CD14-positive monocyte (primary cell): ENCODE data around the gene NVL. TPM values are rescaled to one million over a fixed set of nuclear protein-coding genes. Genes with fewer than 3 reads are reported as not detected.

ENCODE experiments used
- DNase-seq, 3 donors: peaks; one replicate each; pipeline ENCODE4 v3.0.0-alpha.2; 2011 to 2022
- H2AFZ ChIP-seq: 2 replicates; pipeline ENCODE4 v1.6.0; 2012; ENCODE audit warnings: mild to moderate bottlenecking, low read depth, low read length, inconsistent platforms; ENCODE audit not compliant: insufficient read depth, poor library complexity, severe bottlenecking
- H3K27ac ChIP-seq, 2 donors: 1 replicate in 1 of 2; 2 replicates in 1 of 2; pipeline ENCODE4 v1.5.1; 2012 to 2013; ENCODE audit warnings: low read length in 2 of 2, control low read depth in 1 of 2, inconsistent platforms in 1 of 2, low read depth in 1 of 2, mild to moderate bottlenecking in 1 of 2
- H3K27me3 ChIP-seq, 2 donors: one replicate each; pipeline versions ENCODE4 v1.6.0 to v1.6.1; 2011 to 2013; ENCODE audit warnings: low read length in 2 of 2; ENCODE audit not compliant: control insufficient read depth in 2 of 2, insufficient read depth in 2 of 2
- H3K36me3 ChIP-seq, 2 donors: replicated peaks in 1 of 2; 1 replicate in 1 of 2; 2 replicates in 1 of 2; pipeline versions ENCODE4 v1.5.1 to v1.6.1; 2012 to 2013; ENCODE audit warnings: low read length in 2 of 2, control low read depth in 1 of 2, inconsistent platforms in 1 of 2, mild to moderate bottlenecking in 1 of 2; ENCODE audit not compliant: insufficient read depth in 2 of 2, control insufficient read depth in 1 of 2
- H3K4me1 ChIP-seq, 2 donors: 1 replicate in 1 of 2; 2 replicates in 1 of 2; pipeline versions ENCODE4 v1.5.1 to v1.6.1; 2012 to 2013; ENCODE audit warnings: low read length in 2 of 2, control low read depth in 1 of 2, inconsistent platforms in 1 of 2, mild to moderate bottlenecking in 1 of 2, moderate library complexity in 1 of 2; ENCODE audit not compliant: insufficient read depth in 2 of 2, control insufficient read depth in 1 of 2
- H3K4me2 ChIP-seq: replicated peaks from 2 replicates; pipeline ENCODE3; 2012; ENCODE audit warnings: low read length, moderate library complexity, mild to moderate bottlenecking; ENCODE audit not compliant: poor library complexity, severe bottlenecking; ENCODE audit errors: extremely low read depth
- H3K4me3 ChIP-seq, 3 experiments: fragments of 200-600 bp in 1 of 3; sonication (generic) in 1 of 3; replicated peaks in 1 of 3; 1 replicate in 2 of 3; 2 replicates in 1 of 3; pipeline ENCODE4 v1.5.1; 2011 to 2013; ENCODE audit warnings: low read length in 3 of 3, mild to moderate bottlenecking in 3 of 3, control low read depth in 2 of 3, low read depth in 2 of 3, inconsistent platforms in 1 of 3, moderate library complexity in 1 of 3
- H3K79me2 ChIP-seq: 2 replicates; pipeline ENCODE4 v1.6.0; 2012; ENCODE audit warnings: mild to moderate bottlenecking, control low read depth, inconsistent platforms, low read length, moderate library complexity; ENCODE audit not compliant: insufficient read depth
- H3K9ac ChIP-seq: 2 replicates; pipeline ENCODE4 v1.6.0; 2017; ENCODE audit warnings: low read length, mild to moderate bottlenecking; ENCODE audit not compliant: insufficient read depth, poor library complexity, severe bottlenecking
- H3K9me3 ChIP-seq, 2 donors: replicated peaks in 1 of 2; 1 replicate in 1 of 2; 2 replicates in 1 of 2; pipeline versions ENCODE4 v1.5.1 to v1.6.1; 2012 to 2013; ENCODE audit warnings: low read length in 2 of 2, control low read depth in 1 of 2; ENCODE audit not compliant: control insufficient read depth in 1 of 2, insufficient read depth in 1 of 2
- H4K20me1 ChIP-seq: 2 replicates; pipeline ENCODE4 v1.6.0; 2012; ENCODE audit warnings: mild to moderate bottlenecking, low read length, control low read depth, moderate library complexity; ENCODE audit not compliant: insufficient read depth
- H3K27ac Mint-ChIP-seq, 7 donors: one replicate each; pipeline ENCODE4 v1.8.0; 2020; ENCODE audit warnings: mild to moderate bottlenecking in 7 of 7, mixed read lengths in 7 of 7, moderate library complexity in 6 of 7, inconsistent platforms in 2 of 7
- H3K27me3 Mint-ChIP-seq, 3 donors: one replicate each; pipeline ENCODE4 v1.8.0; 2021 to 2022; ENCODE audit warnings: low read depth in 3 of 3, mild to moderate bottlenecking in 3 of 3, mixed read lengths in 3 of 3, moderate library complexity in 3 of 3, inconsistent platforms in 1 of 3
- H3K36me3 Mint-ChIP-seq, 2 donors: one replicate each; pipeline ENCODE4 v1.8.0; 2020; ENCODE audit warnings: mixed read lengths in 2 of 2, inconsistent platforms in 1 of 2, mild to moderate bottlenecking in 1 of 2
- H3K4me1 Mint-ChIP-seq: one replicate; pipeline ENCODE4 v1.8.0; 2020; ENCODE audit warnings: mild to moderate bottlenecking, mixed read lengths
- H3K4me3 Mint-ChIP-seq, 2 donors: one replicate each; pipeline ENCODE4 v1.8.0; 2020; ENCODE audit warnings: mild to moderate bottlenecking in 2 of 2, mixed read lengths in 2 of 2, moderate library complexity in 1 of 2
- H3K9me3 Mint-ChIP-seq, 7 donors: one replicate each; pipeline ENCODE4 v1.8.0; 2020 to 2022; ENCODE audit warnings: mixed read lengths in 7 of 7, mild to moderate bottlenecking in 6 of 7, moderate library complexity in 6 of 7, inconsistent platforms in 2 of 7
- CTCF ChIP-seq: fragments of 200-600 bp; IDR thresholded peaks from one replicate; pipeline ENCODE4 v1.8.0; 2022; ENCODE audit warnings: antibody characterized with exemption, mild to moderate bottlenecking
- WGBS: methylation state at CpG from one replicate; pipeline ENCODE4 v1.1.5; 2013; ENCODE audit warnings: missing lambda C conversion rate; ENCODE audit not compliant: insufficient coverage; 5-methylcytosine and 5-hydroxymethylcytosine counted together
- intact Hi-C, 2 donors: fragments of 100-400 bp; cut with micrococcal nuclease; formaldehyde crosslinking; loops; one replicate each; pipeline versions ENCODE4 v1.15.0 to v1.15.1; 2023
- polyA plus RNA-seq, 3 donors: library from polyadenylated mRNA; depleted of rRNA in 1 of 3; unstranded in 2 of 3; stranded (reverse) in 1 of 3; fragments of 300-500 nt in 2 of 3; fragments of >200 nt in 1 of 3; fragmentation: Illumina TruSeq in 2 of 3; gene quantifications; 1 replicate in 2 of 3; 2 replicates in 1 of 3; pipeline ENCODE4 v1.2.3, GENCODE V29; 2012 to 2021

NVL gene
- polyA plus RNA-seq, 3 donors: 8.4 to 12.6 (median 9.6) TPM

GRCh38 chr1:224199679-224200078 lies 130.3 kb downstream of the NVL start:
- no peak for DNase-seq
- Histone ChIP-seq H3K9me3 (no peaks in the 10 kb centered on the region), H3K9ac (no peak overlapping the region), H3K4me1 (peaks cover 38 to 45% of the 10 kb centered on the region in 2 donors), H3K4me2 (no peak overlapping the region), H3K27me3 (no peaks in the 10 kb centered on the region), H3K79me2 (no peaks in the 10 kb centered on the region), H3K27ac (no peak overlapping the region), H3K4me3 (no peak overlapping the region), H2AFZ (no peak overlapping the region), H4K20me1 (no peaks in the 10 kb centered on the region), H3K36me3 (no peaks in the 10 kb centered on the region)
- H3K27ac Mint-ChIP-seq: peak overlapping the region in 1 of 7 donors; percentile 46
- H3K36me3 Mint-ChIP-seq: peaks cover 3 to 6% of the 10 kb centered on the region in 2 donors
- no peaks in the 10 kb centered on the region for H3K27me3 Mint-ChIP-seq
- peaks cover 0 to 3% (median 0%) of the 10 kb centered on the region in 7 donors for H3K9me3 Mint-ChIP-seq
- H3K4me1 Mint-ChIP-seq: peaks cover 45% of the 10 kb centered on the region
- intact Hi-C loops: no loop called here
- TF ChIP-seq CTCF: no peak
- WGBS: 100% methylated on average over 1 of the region's 2 CpGs
- no peak overlapping the region for H3K4me3 Mint-ChIP-seq

- Histone ChIP-seq H3K4me1 (peaks cover 27 to 34% of the 10 kb centered on the region in 2 donors), H4K20me1 (no peaks in the 10 kb centered on the region), H3K4me3 (no peak overlapping the region), H3K27ac (no peak overlapping the region), H3K4me2 (no peak overlapping the region), H3K9ac (no peak overlapping the region), H3K27me3 (no peaks in the 10 kb centered on the region), H3K36me3 (peaks cover under 1 to 8% of the 10 kb centered on the region in 2 donors), H3K79me2 (no peaks in the 10 kb centered on the region), H3K9me3 (no peaks in the 10 kb centered on the region), H2AFZ (no peak overlapping the region)
- no peaks in the 10 kb centered on the region for H3K27me3 Mint-ChIP-seq
- H3K27ac Mint-ChIP-seq: peak overlapping the region in 1 of 7 donors; percentile 53
- TF ChIP-seq CTCF: no peak
- intact Hi-C loops: no loop called here
- 89% methylated on average over 2 of the region's 4 CpGs for WGBS
- H3K36me3 Mint-ChIP-seq: peaks cover 10 to 13% of the 10 kb centered on the region in 2 donors
- H3K9me3 Mint-ChIP-seq: peaks cover 0 to 3% (median 0%) of the 10 kb centered on the region in 7 donors
- DNase-seq: no peak
- H3K4me3 Mint-ChIP-seq: no peak overlapping the region
- H3K4me1 Mint-ChIP-seq: peaks cover 36% of the 10 kb centered on the region
These were observed 131.4 kb downstream of the NVL start for GRCh38 chr1:224198572-224198971.
